Heart right ventricle (tissue), 16 donors: ENCODE measurements around the gene NHLH1. TPM values are rescaled to one million over a fixed set of nuclear protein-coding genes. Genes with fewer than 3 reads are reported as not detected.

Experiments used
- ATAC-seq, 8 donors: fragments of 200-7000 bp; cut with Tn5 transposase; one replicate each; pipeline ENCODE4 v1.9.1; 2020; ENCODE audit warnings: mild to moderate bottlenecking in 8 of 8, moderate library complexity in 8 of 8, moderate number of reproducible peaks in 1 of 8
- DNase-seq, 2 donors: peaks; one replicate each; pipeline ENCODE4 v3.0.0-alpha.2; 2020
- H3K27ac ChIP-seq, 10 donors: fragments of 200-600 bp; sonication (generic) in 2 of 10; one replicate each; pipeline versions ENCODE4 v1.5.0 to v1.8.0; 2020 to 2022; ENCODE audit warnings: mild to moderate bottlenecking in 3 of 10
- H3K27me3 ChIP-seq, 7 donors: fragments of 200-600 bp; one replicate each; pipeline ENCODE4 v1.8.0; 2021 to 2022; ENCODE audit warnings: mild to moderate bottlenecking in 2 of 7
- H3K36me3 ChIP-seq, 9 donors: fragments of 200-600 bp; sonication (generic) in 1 of 9; one replicate each; pipeline versions ENCODE4 v1.5.0 to v1.8.0; 2020 to 2022; ENCODE audit warnings: mild to moderate bottlenecking in 2 of 9
- H3K4me1 ChIP-seq, 9 donors: fragments of 200-600 bp; sonication (generic) in 1 of 9; one replicate each; pipeline versions ENCODE4 v1.5.0 to v1.8.0; 2020 to 2022; ENCODE audit warnings: mild to moderate bottlenecking in 4 of 9
- H3K4me3 ChIP-seq, 10 donors: fragments of 200-600 bp; sonication (generic) in 2 of 10; one replicate each; pipeline versions ENCODE4 v1.5.0 to v1.8.0; 2020 to 2022; ENCODE audit warnings: mild to moderate bottlenecking in 7 of 10, moderate library complexity in 2 of 10
- H3K9me3 ChIP-seq, 11 donors: fragments of 200-600 bp in 10 of 11; sonication (generic) in 2 of 11; one replicate each; pipeline versions ENCODE4 v1.5.0 to v1.8.0; 2013 to 2022; ENCODE audit warnings: mild to moderate bottlenecking in 2 of 11, control low read depth in 1 of 11, moderate library complexity in 1 of 11
- WGBS, 2 donors: extraction: QIAGEN DNeasy Blood & Tissue Kit; methylation state at CpG; one replicate each; pipeline ENCODE4 v1.1.7; 2013; ENCODE audit warnings: inconsistent platforms in 1 of 2; 5-methylcytosine and 5-hydroxymethylcytosine counted together
- intact Hi-C, 10 donors: fragments of 100-400 bp; cut with DNase I; formaldehyde crosslinking; loops; one replicate each; pipeline versions ENCODE4 v1.11.1 to v1.14.2; 2022
- polyA plus RNA-seq, 2 donors: library from polyadenylated mRNA; stranded (reverse); fragments of 200-250 nt; gene quantifications; one replicate each; pipeline ENCODE4 v1.2.3, GENCODE V29; 2013
- total RNA-seq, 10 donors: library from RNA; stranded (reverse); fragmentation: NEBNext Ultra II Directional in 3 of 10; extraction: Animal tissue kit (Norgen Biotek cat#: 25700) in 3 of 10; gene quantifications; one replicate each; pipeline versions ENCODE4 v1.2.1 to v1.2.4, GENCODE V29; 2021 to 2023
- TF ChIP-seq, protein P1 (sequence below), 9 donors: fragments of 200-600 bp; sonication (generic) in 2 of 9; IDR thresholded peaks; one replicate each; pipeline versions ENCODE4 v1.5.0 to v1.8.0; 2021 to 2022; ENCODE audit warnings: antibody characterized with exemption in 9 of 9, mild to moderate bottlenecking in 5 of 9, moderate library complexity in 1 of 9
- donor health status: Arrhythmogenic right ventricular cardiomyopathy.
- donor health status: ischemic (EF 13 %, LVEDD 7.1; RV severe dilation, severe dysfunction).
- donor health status: healthy with polysubstance abuse.
- donor health status: DM: no; HTN: yes; CAD: no.
- donor health status: DM: no; HTN: no; CAD: no.
- donor health status: ischemic (EF 25% LVEDD 6.9; RV normal size, moderate dysfunction).
- donor health status: ischemic (EF 25% LVEDD 5.7; RV mildly dilated, moderate dysfunction).
- donor health status: healthy.
- donor health status: DM: yes; HTN: yes; CAD: no.
- donor health status: Ischemic cardiomyopathy.
- donor health status: ischemic (EF 35%, LVEDD 5.7; RV mildly dilated, moderate dysfunction).
- donor health status: nonischemic (EF 11% LVEDD 7.7; RV severe dilation, severe dysfunction).
- donor health status: DM: yes; HTN: yes; CAD: no.
- donor health status: PGD.
- donor health status: ischemic (EF 29% LVEDD 5.4; RV normal size, mild dysfunction).
- donor health status: nonischemic (EF 23%, LVEDD 6.1; RV moderate dilation, normal function).

NHLH1 gene
- total and polyA plus RNA-seq, 12 donors: 0.06 to 0.12 (median 0.09) TPM; not detected in 9

DNA sequence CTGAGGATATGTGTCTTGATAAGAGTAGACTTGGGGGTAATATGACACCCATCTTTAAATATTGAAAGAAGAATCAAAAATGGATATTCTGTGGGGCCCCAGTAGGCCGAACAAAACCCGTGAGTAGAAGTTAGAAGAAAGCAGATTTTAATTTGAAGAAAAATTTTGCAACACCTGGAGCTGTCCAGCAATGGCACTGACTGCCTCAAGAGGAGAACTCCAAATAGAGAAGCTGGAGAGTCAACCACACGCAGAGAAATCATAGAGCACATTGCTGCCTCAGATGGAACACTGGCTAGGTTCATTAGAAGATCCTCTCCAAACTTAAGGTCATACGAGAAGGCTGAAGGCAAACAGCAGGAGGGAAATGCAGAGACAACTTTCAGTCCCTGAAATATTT, 6.8 kb downstream of the NHLH1 start:
- Histone ChIP-seq H3K4me3 (no peak overlapping the region), H3K9me3 (no peaks in the 10 kb centered on the region), H3K27me3 (peaks cover 0 to 34% (median 11%) of the 10 kb centered on the region in 7 donors), H3K4me1 (peaks cover 5 to 31% (median 10%) of the 10 kb centered on the region in 9 donors), H3K36me3 (no peaks in the 10 kb centered on the region), H3K27ac (no peak overlapping the region)
- intact Hi-C loops: loop anchor here in 7 of 10 donors (10.0 kb wide), 5 partner anchors 179 to 439 kb away; partner anchors contain the start of genes CASQ1 (in 1 of the 7), IGSF8 (in 1 of the 7) and KCNJ9 (in 1 of the 7)
- TF ChIP-seq, protein P1, sequence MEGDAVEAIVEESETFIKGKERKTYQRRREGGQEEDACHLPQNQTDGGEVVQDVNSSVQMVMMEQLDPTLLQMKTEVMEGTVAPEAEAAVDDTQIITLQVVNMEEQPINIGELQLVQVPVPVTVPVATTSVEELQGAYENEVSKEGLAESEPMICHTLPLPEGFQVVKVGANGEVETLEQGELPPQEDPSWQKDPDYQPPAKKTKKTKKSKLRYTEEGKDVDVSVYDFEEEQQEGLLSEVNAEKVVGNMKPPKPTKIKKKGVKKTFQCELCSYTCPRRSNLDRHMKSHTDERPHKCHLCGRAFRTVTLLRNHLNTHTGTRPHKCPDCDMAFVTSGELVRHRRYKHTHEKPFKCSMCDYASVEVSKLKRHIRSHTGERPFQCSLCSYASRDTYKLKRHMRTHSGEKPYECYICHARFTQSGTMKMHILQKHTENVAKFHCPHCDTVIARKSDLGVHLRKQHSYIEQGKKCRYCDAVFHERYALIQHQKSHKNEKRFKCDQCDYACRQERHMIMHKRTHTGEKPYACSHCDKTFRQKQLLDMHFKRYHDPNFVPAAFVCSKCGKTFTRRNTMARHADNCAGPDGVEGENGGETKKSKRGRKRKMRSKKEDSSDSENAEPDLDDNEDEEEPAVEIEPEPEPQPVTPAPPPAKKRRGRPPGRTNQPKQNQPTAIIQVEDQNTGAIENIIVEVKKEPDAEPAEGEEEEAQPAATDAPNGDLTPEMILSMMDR (IDR thresholded peaks at IDR 0.05): no peak
- no peak for DNase-seq
- ATAC-seq: no peak
- WGBS, 2 donors: 90 to 93% methylated on average over 4 of the region's 4 CpGs

DNA sequence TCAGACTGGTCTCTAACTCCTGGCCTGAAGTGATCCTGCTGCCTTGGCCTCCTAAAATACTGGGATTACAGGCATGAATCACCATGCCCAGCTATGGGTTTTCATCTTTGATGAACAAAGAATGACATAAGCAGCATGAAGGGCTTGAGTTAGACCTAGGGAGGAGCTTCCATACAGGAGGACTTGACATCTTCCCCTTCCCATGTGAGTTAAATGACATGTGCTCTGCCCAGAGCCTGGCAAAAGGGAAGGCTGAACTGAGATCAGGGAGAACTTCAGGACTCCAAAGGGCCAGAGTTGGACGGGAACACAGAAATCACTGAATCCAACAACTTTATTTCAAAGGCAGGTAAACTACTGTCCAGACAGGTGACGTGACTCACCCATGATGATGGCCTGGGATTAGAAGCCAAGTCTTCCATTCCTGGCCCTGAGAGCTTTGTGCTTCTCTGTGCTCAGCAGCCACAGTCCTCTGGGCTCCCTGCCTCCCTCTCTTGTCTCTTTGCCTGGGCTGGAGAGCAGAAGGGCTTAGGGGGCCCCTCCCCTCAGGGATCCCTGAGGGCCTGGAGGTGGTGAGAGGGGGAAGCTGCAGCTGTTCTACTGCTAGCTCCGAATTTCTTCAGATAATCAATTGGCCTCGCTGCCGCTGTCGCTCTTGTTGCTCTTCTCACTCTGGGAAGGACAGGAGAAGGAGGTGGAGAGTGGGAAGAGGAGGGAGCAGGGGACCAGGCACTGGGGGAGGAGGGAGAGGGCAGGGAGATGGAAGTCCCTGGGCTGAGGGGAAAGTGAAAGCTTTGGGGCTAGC, 7.6 kb downstream of the NHLH1 start:
- DNase-seq: no peak
- peaks cover 0 to 31% (median 8%) of the 10 kb centered on the region in 7 donors for H3K27me3 ChIP-seq
- H3K4me1 ChIP-seq: peaks cover 5 to 31% (median 10%) of the 10 kb centered on the region in 9 donors
- 46 to 48% methylated on average over 6 of the region's 6 CpGs for WGBS, 2 donors
- H3K27ac ChIP-seq: peak overlapping the region in 4 of 10 donors; percentile 11 to 43 (median 31)
- H3K9me3 ChIP-seq: no peaks in the 10 kb centered on the region
- no peaks in the 10 kb centered on the region for H3K36me3 ChIP-seq
- no peak overlapping the region for H3K4me3 ChIP-seq
- TF ChIP-seq, protein P1 (IDR thresholded peaks at IDR 0.05): no peak
- peak in 5 of 8 donors; percentile 18 to 50 (median 38) for ATAC-seq
- intact Hi-C loops: loop anchor here in 7 of 10 donors (10.0 kb wide), 5 partner anchors 180 to 440 kb away; partner anchors contain the start of genes CASQ1 (in 1 of the 7), IGSF8 (in 1 of the 7) and KCNJ9 (in 1 of the 7)

DNA sequence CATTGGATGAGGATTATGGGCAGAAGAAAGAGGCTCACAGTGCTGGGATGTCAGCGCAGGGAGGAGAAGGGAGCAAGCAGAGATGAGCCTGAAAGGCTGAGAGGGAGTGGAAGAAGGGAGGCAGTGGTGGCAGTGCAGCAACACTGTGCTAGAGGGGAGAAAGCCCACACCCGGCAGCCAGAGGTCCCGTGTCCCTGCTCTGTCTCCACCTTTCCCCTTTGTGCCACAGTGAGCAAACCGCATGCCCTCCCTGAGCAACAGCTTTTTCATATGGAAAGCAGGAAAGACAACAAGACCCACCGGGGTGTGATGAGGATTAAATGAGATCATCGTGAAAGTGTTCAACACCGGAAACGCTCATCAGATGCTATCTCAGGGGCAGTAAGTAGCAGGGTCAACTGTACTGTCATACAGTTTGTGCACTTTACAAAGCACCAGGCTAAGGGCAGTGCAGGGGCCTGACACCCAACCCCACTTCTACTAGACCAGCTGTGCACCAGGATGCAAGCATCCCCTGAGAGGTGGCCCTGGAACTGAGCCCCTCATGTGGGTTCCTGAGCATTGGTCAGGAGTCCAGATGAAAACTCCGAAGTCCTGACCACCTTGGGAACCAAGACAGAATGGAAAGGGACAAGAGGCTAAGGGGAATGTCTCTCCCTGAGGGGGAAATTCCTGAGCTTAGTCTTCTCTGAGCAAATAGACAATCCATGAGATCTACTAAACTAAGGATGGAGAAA, 9.1 kb downstream of the NHLH1 start:
- Histone ChIP-seq H3K27ac (peak overlapping the region in 5 of 10 donors; percentile 10 to 67 (median 48)), H3K36me3 (no peaks in the 10 kb centered on the region)
- TF ChIP-seq, protein P1 (IDR thresholded peaks at IDR 0.05): no peak

More for the DNA sequence above, 9.1 kb downstream of the NHLH1 start:
- H3K4me3 ChIP-seq: peak overlapping the region in 1 of 10 donors; percentile 13
- H3K9me3 ChIP-seq: no peaks in the 10 kb centered on the region
- DNase-seq: no peak
- 15 to 16% methylated on average over 9 of the region's 9 CpGs for WGBS, 2 donors
- intact Hi-C loops: loop anchor here in 7 of 10 donors (2.0 to 10.0 kb wide), 6 partner anchors 181 to 441 kb away; partner anchors contain the start of genes CASQ1 (in 1 of the 7), IGSF8 (in 1 of the 7) and KCNJ9 (in 1 of the 7)
- peak in 6 of 8 donors; percentile 28 to 47 (median 38) for ATAC-seq
- peaks cover 0 to 20% (median 0%) of the 10 kb centered on the region in 7 donors for H3K27me3 ChIP-seq
- peaks cover 5 to 31% (median 10%) of the 10 kb centered on the region in 9 donors for H3K4me1 ChIP-seq
